Spinal cord (tissue), 10 donors: Measurements from ENCODE around the gene UTY. TPM values are rescaled to one million over a fixed set of nuclear protein-coding genes. Genes with fewer than 3 reads are reported as not detected.

Source experiments
- DNase-seq, 6 donors: peaks; one replicate each; pipeline versions ENCODE4 v3.0.0 to v3.0.0-alpha.2; 2013 to 2015; ENCODE audit warnings: low spot score in 6 of 6, low read depth in 4 of 6
- H3K27ac ChIP-seq: one replicate; pipeline ENCODE4 v1.5.1; 2013; ENCODE audit warnings: low read depth, low read length, control low read depth
- H3K27me3 ChIP-seq: one replicate; pipeline ENCODE4 v1.6.1; 2013; ENCODE audit warnings: low read length; ENCODE audit not compliant: control insufficient read depth, insufficient read depth
- H3K36me3 ChIP-seq: one replicate; pipeline ENCODE4 v1.6.1; 2013; ENCODE audit warnings: low read length; ENCODE audit not compliant: control insufficient read depth, insufficient read depth
- H3K4me1 ChIP-seq: one replicate; pipeline ENCODE4 v1.6.1; 2013; ENCODE audit warnings: low read length; ENCODE audit not compliant: control insufficient read depth, insufficient read depth
- H3K4me3 ChIP-seq: one replicate; pipeline ENCODE4 v1.5.1; 2013; ENCODE audit warnings: low read depth, low read length, control low read depth
- H3K9me3 ChIP-seq: one replicate; pipeline ENCODE4 v1.6.1; 2013; ENCODE audit warnings: low read length; ENCODE audit not compliant: control insufficient read depth, insufficient read depth
- WGBS: methylation state at CpG from one replicate; pipeline ENCODE4 v1.1.5; 2013; ENCODE audit warnings: missing lambda C conversion rate; ENCODE audit not compliant: insufficient coverage; 5-methylcytosine and 5-hydroxymethylcytosine counted together
- polyA plus RNA-seq, 2 donors: library from polyadenylated mRNA; unstranded; fragments of 120-200 nt; gene quantifications; one replicate each; pipeline ENCODE4 v1.2.1, GENCODE V29; 2013; ENCODE audit not compliant: insufficient read length in 2 of 2
- total RNA-seq, 2 donors: library from RNA; depleted of rRNA in 1 of 2; stranded (reverse); fragments of 120-200 nt in 1 of 2; fragments of >200 nt in 1 of 2; gene quantifications; one replicate each; pipeline versions ENCODE4 v1.2.3 to v1.2.4, GENCODE V29; 2013 to 2014
- donor health status: healthy.

UTY gene
- total and polyA plus RNA-seq, 4 donors = 10.3 to 11.9 TPM; not detected in 2

- H3K27ac ChIP-seq = no peak overlapping the region
- peak in 1 of 6 donors; percentile 3 for DNase-seq
- WGBS = no CpG with 5 or more reads among the region's 6 CpGs
- H3K4me1 ChIP-seq = no peaks in the 10 kb centered on the region
- no peaks in the 10 kb centered on the region for H3K27me3 ChIP-seq
- no peaks in the 10 kb centered on the region for H3K36me3 ChIP-seq
- no peak overlapping the region for H3K4me3 ChIP-seq
- no peaks in the 10 kb centered on the region for H3K9me3 ChIP-seq
Measured at GRCh38 chrY:13416869-13417661, 62.8 kb downstream of the UTY start.

DNA sequence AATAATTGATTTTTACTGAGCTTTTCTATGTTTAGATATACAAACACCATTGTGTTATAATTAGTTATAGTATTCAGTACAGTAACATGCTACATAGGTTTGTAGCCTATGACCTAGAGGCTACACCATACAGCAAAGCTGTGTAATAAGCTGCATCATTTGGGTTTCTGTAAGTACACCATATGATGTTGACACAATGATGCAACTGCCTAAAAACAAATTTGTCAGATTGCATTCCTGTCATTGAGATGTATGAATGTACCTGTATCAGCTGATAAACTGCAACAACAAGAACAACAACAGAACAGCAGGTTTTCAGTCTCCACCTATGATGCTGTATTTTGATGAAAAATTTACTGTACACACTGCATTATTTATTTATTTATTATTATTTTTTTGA, 64.3 kb downstream of the UTY start:
- no peaks in the 10 kb centered on the region for H3K4me1 ChIP-seq

DNA sequence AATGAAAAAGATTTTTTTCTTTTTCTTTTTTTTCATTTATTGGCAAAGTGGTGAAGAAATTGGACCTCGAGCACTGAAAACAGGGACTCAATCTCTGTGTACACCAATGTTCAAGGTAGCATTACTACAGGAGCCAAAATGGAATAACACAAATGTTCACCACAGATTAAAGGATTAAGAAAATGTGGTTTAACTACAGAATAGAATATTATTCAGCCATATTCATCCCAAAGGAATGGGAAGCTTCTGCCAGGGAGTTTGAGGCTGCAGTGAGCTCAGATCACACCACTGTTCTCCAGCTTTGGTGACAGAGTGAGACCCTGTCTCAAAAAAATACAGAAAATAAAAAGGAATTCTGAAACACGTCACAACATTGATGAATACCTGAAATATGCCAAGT, 81.0 kb downstream of the UTY start:
- Histone ChIP-seq H3K27ac (no peak overlapping the region), H3K9me3 (no peaks in the 10 kb centered on the region), H3K36me3 (no peaks in the 10 kb centered on the region), H3K4me1 (no peaks in the 10 kb centered on the region), H3K27me3 (no peaks in the 10 kb centered on the region), H3K4me3 (no peak overlapping the region)
- no CpG with 5 or more reads among the region's 2 CpGs for WGBS
- no peak for DNase-seq

More for the DNA sequence above, 64.3 kb downstream of the UTY start:
- H3K4me3 ChIP-seq = no peak overlapping the region
- H3K27me3 ChIP-seq = no peaks in the 10 kb centered on the region
- no peaks in the 10 kb centered on the region for H3K9me3 ChIP-seq
- no peaks in the 10 kb centered on the region for H3K36me3 ChIP-seq
- no peak for DNase-seq
- H3K27ac ChIP-seq = no peak overlapping the region

- Histone ChIP-seq H3K36me3 (no peaks in the 10 kb centered on the region), H3K4me1 (no peaks in the 10 kb centered on the region), H3K27ac (no peak overlapping the region), H3K4me3 (no peak overlapping the region), H3K9me3 (no peaks in the 10 kb centered on the region), H3K27me3 (no peaks in the 10 kb centered on the region)
- WGBS = no CpG with 5 or more reads among the region's 7 CpGs
- DNase-seq = no peak
Measured at GRCh38 chrY:13381110-13381683, 98.6 kb downstream of the UTY start.

DNA sequence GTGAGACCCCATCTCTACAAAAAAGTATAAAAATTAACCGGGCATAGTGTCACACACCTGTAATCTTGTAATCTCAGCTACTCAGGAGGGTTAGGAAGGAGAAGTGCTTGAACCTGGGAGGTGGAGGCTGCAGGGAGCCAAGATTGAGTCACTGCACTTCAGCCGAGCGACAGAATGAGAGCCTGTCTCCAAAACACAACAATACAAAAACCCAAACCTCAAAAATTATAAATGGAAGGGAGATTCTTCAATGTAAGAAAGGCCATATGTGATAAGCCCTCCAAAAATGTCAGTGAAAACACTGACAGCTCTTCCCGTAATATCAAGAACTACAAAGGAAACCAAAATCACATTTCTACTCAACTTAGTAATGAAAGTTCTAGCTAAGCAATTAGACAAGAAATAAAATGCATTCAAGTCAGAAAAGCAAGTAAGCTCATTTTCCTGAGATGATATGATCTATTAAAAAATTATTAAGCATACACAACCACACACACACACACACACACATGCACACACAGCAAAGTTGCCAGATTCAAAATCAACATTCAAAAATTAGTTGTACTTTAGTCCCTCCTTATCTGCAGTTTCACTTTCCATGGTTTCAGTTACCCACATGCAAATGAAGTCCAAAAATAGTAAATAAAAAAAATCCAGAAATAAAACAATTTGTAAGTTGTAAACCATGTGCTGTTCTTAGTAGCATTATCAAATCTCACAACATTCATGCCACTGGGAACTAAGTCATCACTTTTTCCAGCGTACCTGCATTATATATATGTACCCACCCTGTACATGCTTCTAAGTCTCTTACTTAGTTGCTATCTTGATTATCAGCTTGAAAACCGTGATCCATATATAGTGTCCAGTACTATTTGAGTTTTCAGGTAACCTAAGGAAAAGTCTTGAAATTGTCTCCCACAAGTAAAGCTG, 108.7 kb downstream of the UTY start:
- no peaks in the 10 kb centered on the region for H3K36me3 ChIP-seq
- WGBS = no CpG with 5 or more reads among the region's 6 CpGs
- H3K9me3 ChIP-seq = no peaks in the 10 kb centered on the region
- no peak overlapping the region for H3K4me3 ChIP-seq
- DNase-seq = no peak
- H3K4me1 ChIP-seq = no peaks in the 10 kb centered on the region
- no peak overlapping the region for H3K27ac ChIP-seq
- no peaks in the 10 kb centered on the region for H3K27me3 ChIP-seq

GRCh38 chrY:13370245-13370644, 109.6 kb downstream of the UTY start:
- Histone ChIP-seq H3K27me3 (no peaks in the 10 kb centered on the region), H3K27ac (no peak overlapping the region), H3K36me3 (no peaks in the 10 kb centered on the region), H3K9me3 (no peaks in the 10 kb centered on the region), H3K4me3 (no peak overlapping the region), H3K4me1 (no peaks in the 10 kb centered on the region)
- no peak for DNase-seq

DNA sequence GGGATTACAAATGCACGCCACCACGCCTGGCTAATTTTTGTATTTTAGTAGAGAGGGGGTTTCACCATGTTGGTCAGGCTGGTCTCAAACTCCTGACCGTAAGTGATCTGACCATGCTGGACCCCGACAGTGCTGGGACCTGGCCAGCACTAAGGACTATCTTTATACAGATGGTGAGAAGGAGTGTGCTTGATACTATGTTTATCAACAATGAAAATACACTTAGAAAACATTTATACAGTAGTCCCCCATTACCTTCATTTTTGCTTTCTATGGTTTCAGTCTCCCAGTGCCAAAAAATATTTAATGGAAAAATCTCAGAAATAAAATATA, 111.4 kb downstream of the UTY start:
- no peak overlapping the region for H3K27ac ChIP-seq
- no peak for DNase-seq
- no peaks in the 10 kb centered on the region for H3K4me1 ChIP-seq
- no CpG with 5 or more reads among the region's 4 CpGs for WGBS
- H3K36me3 ChIP-seq = no peaks in the 10 kb centered on the region
- no peaks in the 10 kb centered on the region for H3K27me3 ChIP-seq
- H3K4me3 ChIP-seq = no peak overlapping the region
- H3K9me3 ChIP-seq = no peaks in the 10 kb centered on the region

DNA sequence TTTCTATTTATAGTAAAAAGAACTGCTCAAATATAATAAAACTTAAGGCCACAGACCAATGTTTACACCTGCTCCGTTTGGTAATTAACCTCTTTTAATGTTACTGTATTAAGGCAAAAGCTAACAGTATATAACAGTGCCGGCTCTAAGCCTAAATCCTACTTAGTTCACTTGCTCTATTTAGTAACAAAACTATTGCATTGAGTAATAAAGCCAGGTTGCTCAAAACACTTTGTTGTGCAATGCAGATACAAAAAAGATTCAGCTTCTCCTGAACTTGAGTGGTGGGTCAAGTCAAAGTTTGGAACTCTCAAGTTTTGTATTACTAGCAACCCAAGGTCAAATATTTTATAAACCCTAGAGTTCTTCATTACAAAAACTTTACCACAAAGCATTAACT, 116.2 kb downstream of the UTY start:
- no CpG with 5 or more reads among the region's 2 CpGs for WGBS
- Histone ChIP-seq H3K4me1 (no peaks in the 10 kb centered on the region), H3K36me3 (no peaks in the 10 kb centered on the region), H3K27ac (no peak overlapping the region), H3K4me3 (no peak overlapping the region), H3K27me3 (no peaks in the 10 kb centered on the region), H3K9me3 (no peaks in the 10 kb centered on the region)
- DNase-seq = no peak

- H3K4me1 ChIP-seq = no peaks in the 10 kb centered on the region
- H3K9me3 ChIP-seq = no peaks in the 10 kb centered on the region
- DNase-seq = no peak
- no peaks in the 10 kb centered on the region for H3K27me3 ChIP-seq
- no peaks in the 10 kb centered on the region for H3K36me3 ChIP-seq
- WGBS = no CpG with 5 or more reads among the region's 2 CpGs
- no peak overlapping the region for H3K27ac ChIP-seq
- no peak overlapping the region for H3K4me3 ChIP-seq
Measured at GRCh38 chrY:13362662-13363061, 117.2 kb downstream of the UTY start.
